A673 (cell line): ENCODE data around the gene TBX21.

Experiments used
- CTCF ChIP-seq: fragments of 300-800, 200-600 bp; sonication (generic); conservative IDR thresholded peaks from 2 replicates; pipeline ENCODE4 v1.5.1; 2017; ENCODE audit warnings: low read depth, mild to moderate bottlenecking, antibody characterized with exemption, low read length, moderate library complexity, mixed read lengths
- EZH2 ChIP-seq: fragments of 200-600 bp; sonication (generic); IDR thresholded peaks from 2 replicates; pipeline ENCODE4 v1.6.1; 2017; ENCODE audit warnings: borderline replicate concordance, low read depth, mild to moderate bottlenecking, mixed read lengths, antibody characterized with exemption, low read length; ENCODE audit not compliant: poor library complexity, severe bottlenecking

- TF ChIP-seq CTCF (no peak), EZH2 (no peak)
Observed at GRCh38 chr17:47707056-47707804, 25.8 kb upstream of the TBX21 start.
